ENCODE measurements around the gene SECISBP2.

Gene SECISBP2

DNA sequence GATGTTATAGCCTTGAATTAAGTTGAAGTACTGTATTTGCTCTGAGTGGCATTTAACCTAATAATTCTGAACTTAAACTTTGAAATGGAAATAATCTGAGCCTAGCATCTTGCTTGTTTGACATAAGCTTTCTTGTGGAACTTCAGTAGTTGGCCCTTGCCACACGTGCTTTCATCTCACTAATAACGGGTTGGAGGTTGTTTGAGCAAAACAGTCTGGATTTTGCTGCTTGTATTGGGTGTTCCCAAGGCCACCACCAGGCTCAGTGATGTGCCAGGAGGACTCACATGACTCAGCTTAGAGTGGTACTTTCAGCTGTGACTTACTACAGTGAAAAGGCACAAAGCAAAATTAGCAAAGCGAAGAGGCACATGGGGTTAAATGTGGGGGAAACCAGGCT, 35.7 kb downstream of the SECISBP2 start:
- TF ChIP-seq, protein P1, sequence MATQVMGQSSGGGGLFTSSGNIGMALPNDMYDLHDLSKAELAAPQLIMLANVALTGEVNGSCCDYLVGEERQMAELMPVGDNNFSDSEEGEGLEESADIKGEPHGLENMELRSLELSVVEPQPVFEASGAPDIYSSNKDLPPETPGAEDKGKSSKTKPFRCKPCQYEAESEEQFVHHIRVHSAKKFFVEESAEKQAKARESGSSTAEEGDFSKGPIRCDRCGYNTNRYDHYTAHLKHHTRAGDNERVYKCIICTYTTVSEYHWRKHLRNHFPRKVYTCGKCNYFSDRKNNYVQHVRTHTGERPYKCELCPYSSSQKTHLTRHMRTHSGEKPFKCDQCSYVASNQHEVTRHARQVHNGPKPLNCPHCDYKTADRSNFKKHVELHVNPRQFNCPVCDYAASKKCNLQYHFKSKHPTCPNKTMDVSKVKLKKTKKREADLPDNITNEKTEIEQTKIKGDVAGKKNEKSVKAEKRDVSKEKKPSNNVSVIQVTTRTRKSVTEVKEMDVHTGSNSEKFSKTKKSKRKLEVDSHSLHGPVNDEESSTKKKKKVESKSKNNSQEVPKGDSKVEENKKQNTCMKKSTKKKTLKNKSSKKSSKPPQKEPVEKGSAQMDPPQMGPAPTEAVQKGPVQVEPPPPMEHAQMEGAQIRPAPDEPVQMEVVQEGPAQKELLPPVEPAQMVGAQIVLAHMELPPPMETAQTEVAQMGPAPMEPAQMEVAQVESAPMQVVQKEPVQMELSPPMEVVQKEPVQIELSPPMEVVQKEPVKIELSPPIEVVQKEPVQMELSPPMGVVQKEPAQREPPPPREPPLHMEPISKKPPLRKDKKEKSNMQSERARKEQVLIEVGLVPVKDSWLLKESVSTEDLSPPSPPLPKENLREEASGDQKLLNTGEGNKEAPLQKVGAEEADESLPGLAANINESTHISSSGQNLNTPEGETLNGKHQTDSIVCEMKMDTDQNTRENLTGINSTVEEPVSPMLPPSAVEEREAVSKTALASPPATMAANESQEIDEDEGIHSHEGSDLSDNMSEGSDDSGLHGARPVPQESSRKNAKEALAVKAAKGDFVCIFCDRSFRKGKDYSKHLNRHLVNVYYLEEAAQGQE (IDR thresholded peaks at IDR 0.05; ENCODE audit: insufficient read depth in 1 of 2, low read depth in 2 of 2, low read length in 2 of 2), result no peak
- no peak for TF ChIP-seq TAF1 (IDR thresholded peaks at IDR 0.05; ENCODE audit: borderline replicate concordance, insufficient read depth, low read length)
- no peak for TF ChIP-seq POLR2AphosphoS5 (IDR thresholded peaks at IDR 0.05; ENCODE audit: low read depth, low read length)
- TF ChIP-seq SIN3A (IDR thresholded peaks at IDR 0.05; ENCODE audit: borderline replicate concordance, insufficient read depth, low read length), result no peak
- no peak for TF ChIP-seq FOXP2 (optimal IDR thresholded peaks at IDR 0.05; ENCODE audit: borderline replicate concordance, extremely low read depth, extremely low read length, insufficient read depth)

DNA sequence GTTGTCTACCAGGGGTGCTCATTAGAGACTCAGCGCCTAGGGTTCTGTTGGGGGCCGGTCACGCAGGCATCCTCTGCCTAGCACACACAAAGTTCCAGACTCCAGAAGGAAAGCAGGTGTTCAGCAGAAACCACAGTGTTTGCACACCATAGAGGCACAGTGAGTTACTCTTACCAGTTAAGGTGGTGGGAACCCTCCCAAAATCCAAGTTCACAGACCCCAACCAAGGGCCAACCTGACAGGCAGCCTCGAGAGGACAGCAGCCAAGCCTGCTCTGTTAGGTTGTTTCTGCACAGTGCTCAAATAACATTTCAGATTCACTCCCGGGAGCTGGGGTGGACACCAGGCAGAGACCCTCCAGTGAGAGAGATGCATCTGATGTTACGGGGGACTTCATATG, 36.2 kb downstream of the SECISBP2 start:
- TF ChIP-seq, protein P1 (IDR thresholded peaks at IDR 0.05; ENCODE audit: insufficient read depth in 1 of 2, low read depth in 2 of 2, low read length in 2 of 2), result no peak
- TF ChIP-seq TAF1 (IDR thresholded peaks at IDR 0.05; ENCODE audit: borderline replicate concordance, insufficient read depth, low read length), result no peak
- TF ChIP-seq SIN3A (IDR thresholded peaks at IDR 0.05; ENCODE audit: borderline replicate concordance, insufficient read depth, low read length), result no peak
- no peak for TF ChIP-seq POLR2AphosphoS5 (IDR thresholded peaks at IDR 0.05; ENCODE audit: low read depth, low read length)
- TF ChIP-seq FOXP2 (optimal IDR thresholded peaks at IDR 0.05; ENCODE audit: borderline replicate concordance, extremely low read depth, extremely low read length, insufficient read depth), result no peak

DNA sequence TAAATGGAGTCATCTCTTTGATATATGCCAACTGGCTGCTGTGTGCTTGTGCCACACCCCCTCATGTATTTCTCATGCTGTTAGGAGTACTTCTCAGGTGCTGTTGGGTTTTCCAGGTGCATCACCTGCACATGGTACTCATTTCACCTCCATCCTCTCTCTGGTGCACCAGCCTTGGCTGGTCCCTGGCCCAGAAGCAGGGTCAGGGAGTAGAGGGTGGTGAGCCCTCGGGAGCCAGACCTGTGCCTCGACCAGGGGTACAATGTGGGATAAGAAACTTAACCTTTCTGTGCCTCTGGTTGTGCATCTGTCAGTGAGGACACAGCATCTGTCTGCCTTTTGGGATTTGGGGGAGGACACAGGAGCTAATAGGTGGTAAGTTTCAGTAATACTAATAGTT, 38.5 kb downstream of the SECISBP2 start:
- TF ChIP-seq FOXP2 (optimal IDR thresholded peaks at IDR 0.05; ENCODE audit: borderline replicate concordance, extremely low read depth, extremely low read length, insufficient read depth) (no peak), TAF1 (IDR thresholded peaks at IDR 0.05; ENCODE audit: borderline replicate concordance, insufficient read depth, low read length) (no peak), POLR2AphosphoS5 (IDR thresholded peaks at IDR 0.05; ENCODE audit: low read depth, low read length) (no peak), SIN3A (IDR thresholded peaks at IDR 0.05; ENCODE audit: borderline replicate concordance, insufficient read depth, low read length) (no peak)
- TF ChIP-seq, protein P1 (IDR thresholded peaks at IDR 0.05; ENCODE audit: insufficient read depth in 1 of 2, low read depth in 2 of 2, low read length in 2 of 2), result no peak

DNA sequence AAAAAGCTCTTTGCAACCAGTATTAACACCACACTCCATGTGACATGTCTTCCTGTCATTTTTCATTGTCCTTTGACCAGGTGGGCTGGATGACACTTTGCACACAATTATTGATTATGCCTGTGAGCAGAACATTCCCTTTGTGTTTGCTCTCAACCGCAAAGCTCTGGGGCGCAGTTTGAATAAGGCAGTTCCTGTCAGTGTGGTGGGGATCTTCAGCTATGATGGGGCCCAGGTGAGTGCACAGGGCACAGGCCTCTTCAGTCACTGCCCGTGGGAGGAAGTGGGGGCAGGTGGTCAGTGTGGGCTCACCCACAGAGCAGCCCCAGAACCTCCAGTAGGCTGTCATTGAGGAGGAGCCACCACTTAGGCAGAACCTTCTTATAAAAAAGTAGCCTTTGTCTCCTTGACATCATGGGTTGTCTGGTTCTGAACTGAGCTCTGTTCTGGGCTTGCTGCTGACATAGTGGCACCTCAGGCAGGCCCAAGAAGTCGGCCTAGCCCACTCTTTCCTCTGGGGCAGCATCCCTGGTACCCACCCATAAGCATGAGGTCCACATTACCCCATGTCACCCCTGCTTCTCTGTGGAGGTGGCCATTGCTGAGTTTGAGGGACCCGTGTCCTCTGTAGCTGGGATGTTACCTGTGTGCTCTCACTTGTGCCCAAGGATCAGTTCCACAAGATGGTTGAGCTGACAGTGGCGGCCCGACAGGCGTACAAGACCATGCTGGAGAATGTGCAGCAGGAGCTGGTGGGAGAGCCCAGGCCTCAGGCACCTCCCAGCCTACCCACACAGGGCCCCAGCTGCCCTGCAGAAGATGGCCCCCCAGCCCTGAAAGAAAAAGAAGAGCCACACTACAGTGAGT, 39.3 kb downstream of the SECISBP2 start:
- TF ChIP-seq FOXP2 (optimal IDR thresholded peaks at IDR 0.05; ENCODE audit: borderline replicate concordance, extremely low read depth, extremely low read length, insufficient read depth) (no peak), POLR2AphosphoS5 (IDR thresholded peaks at IDR 0.05; ENCODE audit: low read depth, low read length) (no peak), TAF1 (IDR thresholded peaks at IDR 0.05; ENCODE audit: borderline replicate concordance, insufficient read depth, low read length) (no peak), SIN3A (IDR thresholded peaks at IDR 0.05; ENCODE audit: borderline replicate concordance, insufficient read depth, low read length) (no peak)
- TF ChIP-seq, protein P1 (IDR thresholded peaks at IDR 0.05; ENCODE audit: insufficient read depth in 1 of 2, low read depth in 2 of 2, low read length in 2 of 2), result no peak
